K562 (cell line): ENCODE measurements around the gene ERC2. TPM values are rescaled to one million over a fixed set of nuclear protein-coding genes. Genes with fewer than 3 reads are reported as not detected.

Source experiments
- ATAC-seq: fragments of 200-7000 bp; cut with Tn5 transposase; 3 replicates; pipeline ENCODE4 v1.9.1; 2020; ENCODE audit warnings: moderate library complexity
- BruUV-seq: library from RNA; stranded (reverse); fragments of 400-500 nt; replicated peaks from 2 replicates; lab custom pipeline; 2021; lab: Mats Ljungman, UMichigan
- CTCF ChIA-PET: fragments of 300-600 bp; formaldehyde crosslinking; extraction: SDS; loops from one replicate; lab custom pipeline; 2021; ENCODE audit warnings: low intra/inter-chr PET ratio; lab: Yijun Ruan, JAX
- POLR2A ChIA-PET: fragments of 300-600, 350-650 bp; sonication (Branson Sonifier 250); formaldehyde crosslinking; extraction: SDS; loops from one replicate; lab custom pipeline; 2021; ENCODE audit warnings: antibody characterized with exemption, inconsistent platforms; lab: Yijun Ruan, JAX
- DNase-seq, 4 experiments: peaks; one replicate each; pipeline versions ENCODE4 v3.0.0 to v3.0.0-alpha.2; 2011 to 2018; ENCODE audit warnings: low spot score in 3 of 4, mixed read lengths in 3 of 4; ENCODE audit errors: extremely low read depth in 1 of 4
- FAIRE-seq: peaks from 2 replicates; lab custom pipeline; 2011; peaks lifted over from hg19 to GRCh38; lab: Jason Lieb, UNC
- H2AFZ ChIP-seq: 2 replicates; pipeline ENCODE4 v1.6.0; 2011; ENCODE audit warnings: low read depth, low read length, control low read depth, inconsistent platforms
- H3K27ac ChIP-seq: fragments of 200-600 bp; 3 replicates; pipeline ENCODE4 v1.8.0; 2011; ENCODE audit warnings: low read depth, mild to moderate bottlenecking, control low read depth, inconsistent platforms, low read length, moderate library complexity, mixed read lengths; ENCODE audit errors: extremely low read depth
- H3K27me3 ChIP-seq, 2 experiments: fragments of 300-600 bp in 1 of 2; 2 replicates in 1 of 2; 3 replicates in 1 of 2; pipeline versions ENCODE4 v1.6.0 to v1.8.0; 2011; ENCODE audit warnings: inconsistent platforms in 2 of 2, low read length in 2 of 2, mild to moderate bottlenecking in 1 of 2, mixed read lengths in 1 of 2, moderate library complexity in 1 of 2; ENCODE audit not compliant: control insufficient read depth in 2 of 2, insufficient read depth in 2 of 2
- H3K36me3 ChIP-seq: fragments of 300-600 bp; 3 replicates; pipeline ENCODE4 v1.8.0; 2011; ENCODE audit warnings: mild to moderate bottlenecking, low read length, inconsistent platforms; ENCODE audit not compliant: control insufficient read depth, insufficient read depth
- H3K4me1 ChIP-seq, 2 experiments: fragments of 200-600 bp in 1 of 2; replicated peaks in 1 of 2; 2 replicates in 1 of 2; 3 replicates in 1 of 2; pipeline versions ENCODE4 v1.5.1 to v1.8.0; 2011; ENCODE audit warnings: inconsistent platforms in 2 of 2, low read length in 2 of 2, mild to moderate bottlenecking in 1 of 2, mixed read lengths in 1 of 2, moderate library complexity in 1 of 2; ENCODE audit not compliant: control insufficient read depth in 2 of 2, insufficient read depth in 2 of 2
- H3K4me2 ChIP-seq: 2 replicates; pipeline ENCODE4 v1.6.1; 2011; ENCODE audit warnings: low read length, control low read depth, inconsistent platforms, mixed read lengths; ENCODE audit not compliant: insufficient read depth
- H3K4me3 ChIP-seq: fragments of 200-600 bp; sonication (generic), shearing (Covaris generic); 2 replicates; pipeline ENCODE4 v1.5.1; 2016; ENCODE audit warnings: control low read depth, inconsistent platforms
- H3K79me2 ChIP-seq: fragments of 200-600 bp; 3 replicates; pipeline ENCODE4 v1.8.0; 2011; ENCODE audit warnings: low read length, inconsistent platforms; ENCODE audit not compliant: control insufficient read depth, insufficient read depth
- H3K9ac ChIP-seq, 2 experiments: 2 replicates each; pipeline versions ENCODE4 v1.6.0 to v1.6.1; 2011; ENCODE audit warnings: low read depth in 2 of 2, low read length in 2 of 2, control low read depth in 1 of 2, inconsistent platforms in 1 of 2, mild to moderate bottlenecking in 1 of 2, mixed read lengths in 1 of 2; ENCODE audit not compliant: insufficient read depth in 1 of 2
- H3K9me1 ChIP-seq: one replicate; pipeline ENCODE4 v1.6.0; 2011; ENCODE audit warnings: inconsistent platforms, mild to moderate bottlenecking, low read length, moderate library complexity; ENCODE audit not compliant: control insufficient read depth, insufficient read depth
- H3K9me3 ChIP-seq: replicated peaks from 2 replicates; pipeline ENCODE4 v1.5.1; 2011; ENCODE audit warnings: low read depth, low read length, inconsistent platforms; ENCODE audit not compliant: control insufficient read depth, insufficient read depth
- H4K20me1 ChIP-seq: replicated peaks from 2 replicates; pipeline ENCODE4 v1.6.1; 2011; ENCODE audit warnings: low read length, inconsistent platforms, mixed read lengths; ENCODE audit not compliant: control insufficient read depth, insufficient read depth
- BRCA1 ChIP-seq, 2 experiments: fragments of 450-650 bp in 1 of 2; sonication (generic) in 1 of 2; formaldehyde crosslinking in 1 of 2; IDR thresholded peaks; 2 replicates each; pipeline versions ENCODE4 v1.5.0 to v1.6.1; 2017 to 2020; ENCODE audit warnings: mild to moderate bottlenecking in 1 of 2, missing genetic modification reagents in 1 of 2
- DPF2 ChIP-seq: fragments of 450-650 bp; IDR thresholded peaks from 2 replicates; pipeline ENCODE4 v1.6.1; 2016
- MCM5 ChIP-seq: fragments of 450-650 bp; IDR thresholded peaks from 2 replicates; pipeline ENCODE4 v1.6.1; 2016; ENCODE audit warnings: low read depth
- SAFB2 ChIP-seq: fragments of 200-400 bp; formaldehyde crosslinking; IDR thresholded peaks from 2 replicates; pipeline ENCODE4 v1.6.1; 2018; ENCODE audit warnings: borderline replicate concordance, low read length, low read depth, moderate library complexity; ENCODE audit not compliant: severe bottlenecking
- ZNF134 ChIP-seq: fragments of 250-450 bp; sonication (Bioruptor Pico); conservative IDR thresholded peaks from 2 replicates; pipeline ENCODE4 v1.4.0; 2020
- WGBS: fragments of 100-300 bp; shearing (Covaris generic); methylation state at CpG from one replicate; pipeline ENCODE4 v1.1.6; 2016; ENCODE audit warnings: low coverage, mixed read lengths; ENCODE audit not compliant: insufficient coverage; ENCODE audit errors: missing lambda C conversion rate; 5-methylcytosine and 5-hydroxymethylcytosine counted together
- in situ Hi-C: fragments of 300-500 bp; cut with MboI; formaldehyde crosslinking; loops from 4 replicates; pipeline ENCODE4 v1.15.0; 2018; ENCODE audit warnings: inconsistent platforms, mixed read lengths
- intact Hi-C: fragments of 100-400 bp; cut with micrococcal nuclease; formaldehyde crosslinking; loops from 2 replicates; pipeline ENCODE4 v1.14.2; 2022
- polyA plus RNA-seq, 8 experiments: library from polyadenylated mRNA; depleted of rRNA in 4 of 8; stranded (reverse) in 5 of 8; unstranded in 3 of 8; fragments of >200 nt; fragmentation: Nextera tagmentation in 2 of 8; fragmentation: Illumina TruSeq in 1 of 8; extraction: Ambion mirVana in 2 of 8; extraction: Trizol in 1 of 8; gene quantifications; 2 replicates each; pipeline versions ENCODE4 v1.2.1 to v1.2.3, GENCODE V29; 2011 to 2014; ENCODE audit warnings: inconsistent platforms in 1 of 8, missing spikeins in 1 of 8
- total RNA-seq, 7 experiments: library from RNA; depleted of rRNA in 6 of 7; stranded (reverse); fragments of >200 nt in 6 of 7; fragmentation: Illumina TruSeq in 2 of 7; extraction: Trizol in 2 of 7; gene quantifications; 2 replicates each; pipeline versions ENCODE4 v1.2.1 to v1.2.3, GENCODE V29; 2011 to 2021; ENCODE audit warnings: low replicate concordance in 1 of 7
- TF ChIP-seq, protein P1 (sequence below): sonication (generic); formaldehyde crosslinking; IDR thresholded peaks from 2 replicates; pipeline ENCODE4 v1.8.1; 2023; ENCODE audit warnings: missing genetic modification reagents, mild to moderate bottlenecking, borderline replicate concordance
- TF ChIP-seq, protein P2 (sequence below), 2 experiments: fragments of 450-650 bp in 1 of 2; sonication (generic) in 1 of 2; formaldehyde crosslinking in 1 of 2; IDR thresholded peaks in 1 of 2; conservative IDR thresholded peaks in 1 of 2; 2 replicates each; pipeline versions ENCODE4 v1.6.1 to v1.8.1; 2016 to 2023; ENCODE audit warnings: mild to moderate bottlenecking in 2 of 2, moderate library complexity in 2 of 2, inconsistent platforms in 1 of 2, missing genetic modification reagents in 1 of 2
- TF ChIP-seq, protein P3 (sequence below): sonication (generic); formaldehyde crosslinking; IDR thresholded peaks from 2 replicates; pipeline ENCODE4 v1.8.1; 2023; ENCODE audit warnings: mild to moderate bottlenecking, missing genetic modification reagents
- TF ChIP-seq, protein P4 (sequence below): fragments of 450-650 bp; conservative IDR thresholded peaks from 2 replicates; pipeline ENCODE4 v1.6.1; 2016; ENCODE audit warnings: missing genetic modification characterization, low read depth, mild to moderate bottlenecking, missing compliant biosample characterization, moderate library complexity
- TF ChIP-seq, protein P5 (sequence below): sonication (generic); formaldehyde crosslinking; IDR thresholded peaks from 2 replicates; pipeline ENCODE4 v1.8.0; 2022; ENCODE audit warnings: mild to moderate bottlenecking, missing genetic modification reagents

Gene ERC2
- total and polyA plus RNA-seq, 9 of the 15 experiments (the other 6 are each of a cell fraction or from before 2014, with no cell fraction given): 0.04 to 0.18 (median 0.07) TPM; not detected in 2

DNA sequence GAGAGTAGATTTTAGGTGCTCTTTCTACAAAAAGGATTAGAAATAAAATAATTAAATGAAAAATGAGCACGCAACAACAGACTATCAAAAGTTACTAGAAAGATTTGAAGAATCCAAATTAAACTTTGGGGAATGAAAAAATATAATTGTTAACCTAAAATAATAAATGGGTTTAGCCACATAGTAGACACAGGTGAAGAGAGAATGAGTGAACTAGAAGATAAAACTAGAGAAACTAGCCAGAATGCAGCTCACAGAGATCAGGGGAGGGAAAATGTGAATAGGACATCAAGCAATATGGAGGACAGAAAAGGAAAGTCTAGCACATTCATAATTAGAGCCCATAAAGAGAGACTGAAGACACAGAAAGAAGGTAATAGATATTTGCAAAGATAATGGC, 670.5 kb downstream of the ERC2 start:
- in situ Hi-C loops (no loop called here), intact Hi-C loops (no loop called here)
- Histone ChIP-seq H4K20me1 (no peaks in the 10 kb centered on the region), H3K9ac (no peak overlapping the region), H2AFZ (no peak overlapping the region), H3K9me1 (no peaks in the 10 kb centered on the region), H3K36me3 (no peaks in the 10 kb centered on the region), H3K4me2 (no peak overlapping the region), H3K27me3 (no peaks in the 10 kb centered on the region), H3K9me3 (no peaks in the 10 kb centered on the region), H3K4me1 (no peaks in the 10 kb centered on the region), H3K79me2 (no peaks in the 10 kb centered on the region), H3K27ac (no peak overlapping the region), H3K4me3 (no peak overlapping the region)
- WGBS: 9% methylated on average over 1 of the region's 1 CpG
- ChIA-PET POLR2A (no interaction called here), CTCF (no interaction called here)
- ATAC-seq (no peak), FAIRE-seq (no peak), DNase-seq (no peak)
- BruUV-seq: no TSS peak
- no peak for TF ChIP-seq ZNF134 (CRISPR knock-in tag)
- no peak for TF ChIP-seq MCM5
- TF ChIP-seq, protein P1, sequence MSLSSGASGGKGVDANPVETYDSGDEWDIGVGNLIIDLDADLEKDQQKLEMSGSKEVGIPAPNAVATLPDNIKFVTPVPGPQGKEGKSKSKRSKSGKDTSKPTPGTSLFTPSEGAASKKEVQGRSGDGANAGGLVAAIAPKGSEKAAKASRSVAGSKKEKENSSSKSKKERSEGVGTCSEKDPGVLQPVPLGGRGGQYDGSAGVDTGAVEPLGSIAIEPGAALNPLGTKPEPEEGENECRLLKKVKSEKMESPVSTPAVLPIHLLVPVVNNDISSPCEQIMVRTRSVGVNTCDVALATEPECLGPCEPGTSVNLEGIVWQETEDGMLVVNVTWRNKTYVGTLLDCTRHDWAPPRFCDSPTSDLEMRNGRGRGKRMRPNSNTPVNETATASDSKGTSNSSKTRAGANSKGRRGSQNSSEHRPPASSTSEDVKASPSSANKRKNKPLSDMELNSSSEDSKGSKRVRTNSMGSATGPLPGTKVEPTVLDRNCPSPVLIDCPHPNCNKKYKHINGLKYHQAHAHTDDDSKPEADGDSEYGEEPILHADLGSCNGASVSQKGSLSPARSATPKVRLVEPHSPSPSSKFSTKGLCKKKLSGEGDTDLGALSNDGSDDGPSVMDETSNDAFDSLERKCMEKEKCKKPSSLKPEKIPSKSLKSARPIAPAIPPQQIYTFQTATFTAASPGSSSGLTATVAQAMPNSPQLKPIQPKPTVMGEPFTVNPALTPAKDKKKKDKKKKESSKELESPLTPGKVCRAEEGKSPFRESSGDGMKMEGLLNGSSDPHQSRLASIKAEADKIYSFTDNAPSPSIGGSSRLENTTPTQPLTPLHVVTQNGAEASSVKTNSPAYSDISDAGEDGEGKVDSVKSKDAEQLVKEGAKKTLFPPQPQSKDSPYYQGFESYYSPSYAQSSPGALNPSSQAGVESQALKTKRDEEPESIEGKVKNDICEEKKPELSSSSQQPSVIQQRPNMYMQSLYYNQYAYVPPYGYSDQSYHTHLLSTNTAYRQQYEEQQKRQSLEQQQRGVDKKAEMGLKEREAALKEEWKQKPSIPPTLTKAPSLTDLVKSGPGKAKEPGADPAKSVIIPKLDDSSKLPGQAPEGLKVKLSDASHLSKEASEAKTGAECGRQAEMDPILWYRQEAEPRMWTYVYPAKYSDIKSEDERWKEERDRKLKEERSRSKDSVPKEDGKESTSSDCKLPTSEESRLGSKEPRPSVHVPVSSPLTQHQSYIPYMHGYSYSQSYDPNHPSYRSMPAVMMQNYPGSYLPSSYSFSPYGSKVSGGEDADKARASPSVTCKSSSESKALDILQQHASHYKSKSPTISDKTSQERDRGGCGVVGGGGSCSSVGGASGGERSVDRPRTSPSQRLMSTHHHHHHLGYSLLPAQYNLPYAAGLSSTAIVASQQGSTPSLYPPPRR (CRISPR knock-in tag): no peak
- TF ChIP-seq SAFB2: no peak
- TF ChIP-seq, protein P2, sequence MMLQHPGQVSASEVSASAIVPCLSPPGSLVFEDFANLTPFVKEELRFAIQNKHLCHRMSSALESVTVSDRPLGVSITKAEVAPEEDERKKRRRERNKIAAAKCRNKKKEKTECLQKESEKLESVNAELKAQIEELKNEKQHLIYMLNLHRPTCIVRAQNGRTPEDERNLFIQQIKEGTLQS (IDR thresholded peaks at IDR 0.05): no peak
- TF ChIP-seq, protein P2 (CRISPR knock-in tag; conservative IDR thresholded peaks at IDR 0.05): no peak
- TF ChIP-seq, protein P3, sequence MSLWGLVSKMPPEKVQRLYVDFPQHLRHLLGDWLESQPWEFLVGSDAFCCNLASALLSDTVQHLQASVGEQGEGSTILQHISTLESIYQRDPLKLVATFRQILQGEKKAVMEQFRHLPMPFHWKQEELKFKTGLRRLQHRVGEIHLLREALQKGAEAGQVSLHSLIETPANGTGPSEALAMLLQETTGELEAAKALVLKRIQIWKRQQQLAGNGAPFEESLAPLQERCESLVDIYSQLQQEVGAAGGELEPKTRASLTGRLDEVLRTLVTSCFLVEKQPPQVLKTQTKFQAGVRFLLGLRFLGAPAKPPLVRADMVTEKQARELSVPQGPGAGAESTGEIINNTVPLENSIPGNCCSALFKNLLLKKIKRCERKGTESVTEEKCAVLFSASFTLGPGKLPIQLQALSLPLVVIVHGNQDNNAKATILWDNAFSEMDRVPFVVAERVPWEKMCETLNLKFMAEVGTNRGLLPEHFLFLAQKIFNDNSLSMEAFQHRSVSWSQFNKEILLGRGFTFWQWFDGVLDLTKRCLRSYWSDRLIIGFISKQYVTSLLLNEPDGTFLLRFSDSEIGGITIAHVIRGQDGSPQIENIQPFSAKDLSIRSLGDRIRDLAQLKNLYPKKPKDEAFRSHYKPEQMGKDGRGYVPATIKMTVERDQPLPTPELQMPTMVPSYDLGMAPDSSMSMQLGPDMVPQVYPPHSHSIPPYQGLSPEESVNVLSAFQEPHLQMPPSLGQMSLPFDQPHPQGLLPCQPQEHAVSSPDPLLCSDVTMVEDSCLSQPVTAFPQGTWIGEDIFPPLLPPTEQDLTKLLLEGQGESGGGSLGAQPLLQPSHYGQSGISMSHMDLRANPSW (CRISPR knock-in tag): no peak
- TF ChIP-seq BRCA1 (IDR thresholded peaks at IDR 0.05): no peak
- no peak for TF ChIP-seq BRCA1 (CRISPR knock-in tag; IDR thresholded peaks at IDR 0.05)
- TF ChIP-seq, protein P4, sequence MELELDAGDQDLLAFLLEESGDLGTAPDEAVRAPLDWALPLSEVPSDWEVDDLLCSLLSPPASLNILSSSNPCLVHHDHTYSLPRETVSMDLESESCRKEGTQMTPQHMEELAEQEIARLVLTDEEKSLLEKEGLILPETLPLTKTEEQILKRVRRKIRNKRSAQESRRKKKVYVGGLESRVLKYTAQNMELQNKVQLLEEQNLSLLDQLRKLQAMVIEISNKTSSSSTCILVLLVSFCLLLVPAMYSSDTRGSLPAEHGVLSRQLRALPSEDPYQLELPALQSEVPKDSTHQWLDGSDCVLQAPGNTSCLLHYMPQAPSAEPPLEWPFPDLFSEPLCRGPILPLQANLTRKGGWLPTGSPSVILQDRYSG (tag): no peak
- TF ChIP-seq, protein P5, sequence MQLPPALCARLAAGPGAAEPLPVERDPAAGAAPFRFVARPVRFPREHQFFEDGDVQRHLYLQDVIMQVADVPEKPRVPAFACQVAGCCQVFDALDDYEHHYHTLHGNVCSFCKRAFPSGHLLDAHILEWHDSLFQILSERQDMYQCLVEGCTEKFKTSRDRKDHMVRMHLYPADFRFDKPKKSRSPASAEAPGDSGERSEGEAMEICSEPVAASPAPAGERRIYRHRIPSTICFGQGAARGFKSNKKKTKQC: no peak
- no peak for TF ChIP-seq DPF2
